Esophagus muscularis mucosa (tissue), 3 donors: ENCODE data around the gene RAB40C.

Source experiments
- POLR2A ChIP-seq: fragments of 450-650 bp; IDR thresholded peaks from one replicate; pipeline ENCODE4 v1.6.1; 2017; ENCODE audit warnings: antibody characterized with exemption, moderate library complexity, mild to moderate bottlenecking, low read depth
- TF ChIP-seq, protein P1 (sequence below), 3 experiments: fragments of 200-600 bp in 2 of 3; fragments of 450-650 bp in 1 of 3; sonication (generic) in 2 of 3; IDR thresholded peaks; one replicate each; pipeline ENCODE4 v1.5.1; 2017 to 2019; ENCODE audit warnings: antibody characterized with exemption in 3 of 3, mild to moderate bottlenecking in 2 of 3, moderate library complexity in 1 of 3

DNA sequence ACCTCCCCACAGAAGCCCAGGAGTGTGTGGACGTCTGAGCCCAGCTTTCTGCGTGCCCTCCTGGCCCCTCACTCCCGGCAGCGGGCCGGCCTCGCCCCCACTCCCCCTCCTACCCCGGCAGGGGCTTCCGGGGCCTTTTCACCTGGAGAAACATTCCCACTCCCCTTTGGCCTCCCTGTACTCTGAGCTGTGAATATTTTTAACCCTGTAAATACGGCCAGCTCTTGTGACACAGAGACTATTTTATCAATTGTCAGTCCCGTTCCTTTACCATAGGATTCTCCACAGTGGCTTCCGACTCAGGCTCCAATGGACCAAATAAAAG lies 35.6 kb upstream of the RAB40C start:
- TF ChIP-seq, protein P1, sequence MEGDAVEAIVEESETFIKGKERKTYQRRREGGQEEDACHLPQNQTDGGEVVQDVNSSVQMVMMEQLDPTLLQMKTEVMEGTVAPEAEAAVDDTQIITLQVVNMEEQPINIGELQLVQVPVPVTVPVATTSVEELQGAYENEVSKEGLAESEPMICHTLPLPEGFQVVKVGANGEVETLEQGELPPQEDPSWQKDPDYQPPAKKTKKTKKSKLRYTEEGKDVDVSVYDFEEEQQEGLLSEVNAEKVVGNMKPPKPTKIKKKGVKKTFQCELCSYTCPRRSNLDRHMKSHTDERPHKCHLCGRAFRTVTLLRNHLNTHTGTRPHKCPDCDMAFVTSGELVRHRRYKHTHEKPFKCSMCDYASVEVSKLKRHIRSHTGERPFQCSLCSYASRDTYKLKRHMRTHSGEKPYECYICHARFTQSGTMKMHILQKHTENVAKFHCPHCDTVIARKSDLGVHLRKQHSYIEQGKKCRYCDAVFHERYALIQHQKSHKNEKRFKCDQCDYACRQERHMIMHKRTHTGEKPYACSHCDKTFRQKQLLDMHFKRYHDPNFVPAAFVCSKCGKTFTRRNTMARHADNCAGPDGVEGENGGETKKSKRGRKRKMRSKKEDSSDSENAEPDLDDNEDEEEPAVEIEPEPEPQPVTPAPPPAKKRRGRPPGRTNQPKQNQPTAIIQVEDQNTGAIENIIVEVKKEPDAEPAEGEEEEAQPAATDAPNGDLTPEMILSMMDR (IDR thresholded peaks at IDR 0.05) = no peak
- no peak for TF ChIP-seq POLR2A
